ENCODE data around the gene KIAA0040. TPM values are rescaled to one million over a fixed set of nuclear protein-coding genes. Genes with fewer than 3 reads are reported as not detected.

The KIAA0040 gene
- total RNA-seq, 2 experiments from 2014 or later = 26.4 to 27.6 TPM

DNA sequence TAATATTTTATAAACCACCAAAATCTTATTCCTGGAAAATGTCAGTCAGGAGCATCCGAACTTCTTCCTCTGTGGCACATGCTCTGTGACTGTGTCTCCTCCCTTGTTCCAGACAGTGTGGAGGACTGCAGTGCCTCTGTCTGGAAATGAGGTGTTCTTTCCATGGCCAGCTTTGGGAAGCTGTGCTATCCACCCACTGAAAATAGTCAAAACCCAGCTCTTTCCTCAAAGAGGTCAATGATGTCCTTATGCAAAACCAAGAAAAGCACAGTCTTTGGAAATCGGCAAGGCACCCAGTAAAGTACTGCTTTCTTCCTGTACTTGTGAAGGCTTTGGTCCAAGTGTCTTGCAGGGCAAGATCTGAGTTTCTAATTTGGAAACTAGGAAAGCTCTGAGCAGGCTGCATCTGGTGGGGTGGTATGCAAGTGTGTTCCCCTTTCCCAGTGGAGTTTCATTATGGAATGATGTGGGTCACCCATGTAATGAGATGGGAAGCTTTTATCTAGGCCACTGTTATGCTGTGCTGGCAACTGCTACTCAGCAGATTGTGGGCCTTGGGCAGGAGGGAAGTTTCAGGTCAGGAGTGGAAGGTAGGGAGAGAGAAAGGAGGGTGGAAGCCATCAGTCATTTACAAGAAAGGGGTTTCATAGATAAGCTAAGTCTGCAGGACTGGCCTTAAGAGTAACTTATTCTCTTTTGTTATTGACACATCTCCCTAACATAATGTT is 6.0 kb downstream of the KIAA0040 start:
- Mint-ChIP-seq H3K27ac (no peak overlapping the region), H3K36me3 (peaks cover 73% of the 10 kb centered on the region)

DNA sequence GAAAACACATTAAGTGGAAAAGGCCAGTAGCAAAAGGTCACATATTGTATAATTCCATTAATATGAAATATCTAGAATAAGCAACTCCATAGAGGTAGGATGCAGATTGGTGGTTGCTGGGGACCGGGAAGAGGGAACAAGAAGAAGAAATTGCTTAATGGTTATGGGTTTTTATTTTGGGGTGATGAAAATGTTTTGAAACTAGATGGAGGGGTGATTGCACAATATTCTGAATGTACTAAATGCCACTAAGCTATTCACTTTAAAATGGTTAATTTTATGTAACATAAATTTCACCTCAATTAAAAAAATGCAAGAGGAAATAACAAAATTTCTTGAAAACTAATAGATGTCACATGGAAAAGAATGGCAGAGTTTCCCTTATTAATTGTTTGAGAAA is 6.7 kb downstream of the KIAA0040 start:
- H3K36me3 Mint-ChIP-seq = peaks cover 76% of the 10 kb centered on the region
- no peak overlapping the region for H3K27ac Mint-ChIP-seq
- H3K9me3 Mint-ChIP-seq = no peaks in the 10 kb centered on the region
- H3K4me1 Mint-ChIP-seq = peaks cover 89% of the 10 kb centered on the region
- H3K27me3 Mint-ChIP-seq = no peaks in the 10 kb centered on the region
- H3K4me3 Mint-ChIP-seq = no peak overlapping the region
- no peak for DNase-seq

More for the DNA sequence above, 6.0 kb downstream of the KIAA0040 start:
- Mint-ChIP-seq H3K4me1 (peaks cover 87% of the 10 kb centered on the region), H3K9me3 (no peaks in the 10 kb centered on the region), H3K27me3 (no peaks in the 10 kb centered on the region), H3K4me3 (no peak overlapping the region)
- no peak for DNase-seq

DNA sequence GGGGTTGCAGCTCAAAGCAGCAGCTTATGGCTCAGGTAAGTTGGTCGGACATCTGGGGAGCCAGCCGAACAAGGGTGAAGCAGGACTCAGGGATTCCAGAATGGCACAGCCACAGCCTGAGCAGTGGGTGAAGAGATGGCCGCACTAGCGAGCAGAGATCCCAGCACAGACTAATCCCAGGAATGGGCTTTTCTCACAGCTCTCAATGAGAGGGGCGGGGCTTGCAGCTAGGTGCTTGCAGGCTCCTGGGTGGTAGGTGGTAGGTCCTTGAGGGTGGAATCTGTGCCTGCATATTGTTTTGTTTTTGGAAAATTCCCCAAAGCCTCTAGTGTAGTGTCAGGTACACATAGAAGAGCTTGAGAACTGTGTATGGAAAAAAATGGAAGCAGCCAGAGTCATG is 9.0 kb downstream of the KIAA0040 start:
- DNase-seq = no peak
- Mint-ChIP-seq H3K27ac (no peak overlapping the region), H3K27me3 (no peaks in the 10 kb centered on the region), H3K9me3 (no peaks in the 10 kb centered on the region), H3K4me3 (no peak overlapping the region), H3K4me1 (peaks cover 80% of the 10 kb centered on the region), H3K36me3 (peaks cover 55% of the 10 kb centered on the region)

DNA sequence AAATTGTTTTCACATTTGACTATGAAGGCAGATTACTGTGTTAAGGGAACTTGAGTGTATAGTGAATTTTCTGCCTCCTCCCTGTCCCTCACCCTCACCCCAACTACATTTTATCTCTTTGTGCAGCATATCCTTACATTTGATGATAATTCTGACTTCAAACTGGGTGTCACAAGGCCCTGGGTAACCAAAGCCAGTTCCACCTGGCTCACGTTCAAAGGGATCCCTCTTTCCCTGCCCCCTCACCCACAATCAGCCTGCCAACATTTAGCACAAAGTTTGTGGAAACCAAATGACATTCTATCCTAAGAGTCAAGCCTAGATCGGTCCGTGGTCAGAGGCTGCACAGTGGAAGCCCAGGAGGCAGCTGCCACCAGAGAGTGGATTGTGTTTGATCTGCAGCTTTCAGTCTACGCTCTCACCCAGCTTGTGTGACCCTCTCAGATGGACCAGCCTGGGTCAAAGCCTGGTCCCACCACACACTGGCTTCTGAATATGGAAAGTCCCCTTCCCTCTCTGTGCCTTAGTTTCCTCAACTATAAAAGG is 10.3 kb downstream of the KIAA0040 start:
- peaks cover 44% of the 10 kb centered on the region for H3K36me3 Mint-ChIP-seq
- H3K4me1 Mint-ChIP-seq = peaks cover 72% of the 10 kb centered on the region
- H3K9me3 Mint-ChIP-seq = no peaks in the 10 kb centered on the region
- no peak overlapping the region for H3K4me3 Mint-ChIP-seq
- no peak for DNase-seq
- H3K27ac Mint-ChIP-seq = no peak overlapping the region
- H3K27me3 Mint-ChIP-seq = no peaks in the 10 kb centered on the region

DNA sequence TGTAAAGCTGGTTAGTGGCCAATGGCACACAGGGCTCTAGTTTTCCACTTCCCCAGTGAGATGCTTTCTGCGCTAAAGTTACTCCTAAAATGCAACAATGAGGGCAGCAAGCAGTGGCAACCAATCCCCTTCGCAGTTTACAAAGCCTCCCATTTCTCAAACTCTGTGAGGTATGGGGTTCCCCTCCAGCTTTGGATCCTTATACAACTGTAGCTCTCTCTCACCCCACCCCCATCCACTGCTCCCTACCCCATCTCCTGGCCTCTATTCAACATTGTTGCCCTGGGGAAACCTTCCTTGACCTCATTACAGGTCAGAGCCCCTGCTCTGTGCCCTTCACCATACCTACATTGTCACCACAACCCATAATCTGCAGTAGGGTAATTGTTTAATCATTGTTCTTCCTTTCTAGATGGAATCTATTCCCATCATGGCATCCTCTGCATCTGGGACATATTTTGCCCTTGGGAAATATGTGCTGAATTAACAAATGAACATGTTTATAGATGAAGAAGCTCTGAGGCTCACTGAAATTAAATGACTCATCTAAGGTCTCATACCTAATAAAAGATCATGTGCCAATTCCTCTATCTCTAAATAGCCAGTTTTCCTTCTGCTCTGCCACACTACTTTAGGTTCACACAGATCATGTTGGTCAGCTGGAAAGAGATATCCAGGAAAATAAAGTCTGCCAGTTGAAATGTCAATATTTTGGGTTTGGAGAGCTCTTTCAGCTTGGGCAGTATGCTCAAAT is 12.6 kb downstream of the KIAA0040 start:
- Mint-ChIP-seq H3K9me3 (no peaks in the 10 kb centered on the region), H3K4me3 (no peak overlapping the region), H3K4me1 (peaks cover 53% of the 10 kb centered on the region), H3K27me3 (no peaks in the 10 kb centered on the region), H3K36me3 (peaks cover 41% of the 10 kb centered on the region), H3K27ac (no peak overlapping the region)
- no peak for DNase-seq

DNA sequence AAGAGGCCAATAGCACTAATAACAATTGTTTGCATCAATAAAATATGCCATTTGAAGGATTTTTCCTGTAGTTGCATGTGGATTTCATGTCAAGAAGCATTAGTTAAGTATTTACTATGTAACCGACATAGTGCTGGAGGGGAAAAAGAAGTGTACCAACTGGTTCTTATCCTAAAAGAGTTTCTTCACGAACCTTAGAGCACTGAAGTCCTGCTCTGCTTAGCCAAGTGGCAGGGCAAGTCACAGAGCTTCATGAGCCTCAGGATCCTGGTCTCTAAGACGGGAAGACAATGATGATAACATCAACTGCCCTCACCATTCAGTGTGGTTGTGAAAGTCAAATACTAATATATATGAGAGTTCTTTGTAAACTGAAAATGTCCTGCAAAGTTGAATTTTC is 14.1 kb downstream of the KIAA0040 start:
- peaks cover 54% of the 10 kb centered on the region for H3K4me1 Mint-ChIP-seq
- peaks cover 39% of the 10 kb centered on the region for H3K36me3 Mint-ChIP-seq
- no peaks in the 10 kb centered on the region for H3K27me3 Mint-ChIP-seq

DNA sequence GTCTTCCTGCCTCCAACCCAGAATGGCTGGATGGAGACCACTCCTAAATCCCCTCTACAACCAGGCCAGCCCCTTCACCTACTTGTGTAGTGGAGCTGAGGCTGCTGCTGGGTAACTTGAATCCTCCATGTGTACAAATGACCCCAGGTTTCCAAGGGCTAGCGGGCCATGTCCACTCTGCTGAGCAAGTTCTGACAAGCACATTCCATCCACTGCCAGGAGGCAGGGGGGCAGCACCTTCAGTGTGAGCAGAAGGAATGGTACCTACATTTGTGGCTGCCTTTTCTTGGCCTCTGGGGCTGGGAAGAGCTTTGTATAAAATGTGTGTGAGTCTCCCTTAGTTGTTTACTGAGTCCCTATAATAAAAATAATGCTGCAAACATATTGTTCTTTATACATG is 14.5 kb downstream of the KIAA0040 start:
- DNase-seq = no peak
- Mint-ChIP-seq H3K27ac (no peak overlapping the region), H3K36me3 (peaks cover 36% of the 10 kb centered on the region), H3K9me3 (no peaks in the 10 kb centered on the region), H3K27me3 (no peaks in the 10 kb centered on the region), H3K4me1 (peaks cover 51% of the 10 kb centered on the region), H3K4me3 (no peak overlapping the region)

More for the DNA sequence above, 14.1 kb downstream of the KIAA0040 start:
- no peaks in the 10 kb centered on the region for H3K9me3 Mint-ChIP-seq
- DNase-seq = no peak
- no peak overlapping the region for H3K27ac Mint-ChIP-seq
- no peak overlapping the region for H3K4me3 Mint-ChIP-seq

DNA sequence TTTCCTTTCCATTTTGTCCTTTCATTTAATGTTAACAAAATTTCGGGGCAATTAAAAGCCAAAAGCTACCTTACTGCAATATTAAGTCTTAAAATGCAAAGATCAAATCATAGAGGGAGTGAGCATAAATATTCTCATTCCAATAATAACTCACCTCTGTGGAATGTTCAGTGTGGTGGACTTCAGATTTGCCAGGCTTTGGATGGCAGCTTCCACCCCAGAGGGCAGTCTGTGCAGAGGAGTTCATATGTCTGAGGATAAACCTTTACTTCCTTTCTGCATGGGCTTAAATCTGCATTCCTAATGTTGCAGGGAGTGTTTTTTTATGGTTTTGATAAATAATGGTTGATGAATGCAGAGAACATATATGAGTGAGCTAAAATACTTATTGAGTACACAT is 16.3 kb downstream of the KIAA0040 start:
- Mint-ChIP-seq H3K36me3 (peaks cover 33% of the 10 kb centered on the region), H3K27ac (no peak overlapping the region), H3K4me3 (no peak overlapping the region), H3K27me3 (no peaks in the 10 kb centered on the region), H3K9me3 (no peaks in the 10 kb centered on the region), H3K4me1 (peaks cover 42% of the 10 kb centered on the region)
- DNase-seq = no peak

DNA sequence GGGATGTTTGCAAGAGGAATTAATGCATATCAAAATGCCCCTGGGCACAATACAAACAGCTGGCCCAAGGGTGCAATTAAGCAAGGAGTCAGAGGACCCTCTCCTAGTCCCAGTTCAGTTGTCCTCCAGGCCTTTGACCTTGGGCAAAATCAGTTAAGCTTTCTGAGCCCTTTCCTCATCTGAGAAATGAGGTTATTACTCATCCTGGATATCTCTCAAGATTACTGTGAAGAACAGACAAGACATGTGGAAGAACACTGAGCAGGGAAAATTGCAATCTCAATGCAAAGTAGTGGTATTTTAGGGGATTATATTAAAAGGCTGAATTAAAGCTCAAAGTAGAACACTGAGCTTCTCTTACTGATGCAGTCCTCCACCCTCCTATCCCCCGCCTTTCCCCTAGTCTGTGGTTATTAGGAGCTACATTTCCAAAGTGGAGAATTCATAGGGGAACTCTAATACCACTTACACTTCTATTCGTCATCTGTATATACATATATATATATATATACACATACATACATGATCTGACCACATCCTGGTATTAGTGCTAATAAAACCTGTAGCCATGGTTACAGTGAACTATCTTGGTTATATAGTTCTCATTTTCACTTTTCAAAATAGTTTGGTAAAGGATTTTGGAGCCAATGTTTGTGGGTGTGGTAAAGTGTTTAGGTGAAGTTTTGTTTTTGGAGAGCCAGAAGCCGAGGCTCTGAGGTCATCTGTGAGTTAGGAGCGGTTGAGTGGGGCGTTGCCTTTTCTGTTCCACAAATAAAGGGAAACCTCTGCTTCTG is 18.1 kb downstream of the KIAA0040 start:
- no peaks in the 10 kb centered on the region for H3K27me3 Mint-ChIP-seq
- H3K4me1 Mint-ChIP-seq = peaks cover 38% of the 10 kb centered on the region
- DNase-seq = no peak
- H3K27ac Mint-ChIP-seq = no peak overlapping the region
- peaks cover 41% of the 10 kb centered on the region for H3K36me3 Mint-ChIP-seq
- H3K4me3 Mint-ChIP-seq = no peak overlapping the region
- no peaks in the 10 kb centered on the region for H3K9me3 Mint-ChIP-seq

DNA sequence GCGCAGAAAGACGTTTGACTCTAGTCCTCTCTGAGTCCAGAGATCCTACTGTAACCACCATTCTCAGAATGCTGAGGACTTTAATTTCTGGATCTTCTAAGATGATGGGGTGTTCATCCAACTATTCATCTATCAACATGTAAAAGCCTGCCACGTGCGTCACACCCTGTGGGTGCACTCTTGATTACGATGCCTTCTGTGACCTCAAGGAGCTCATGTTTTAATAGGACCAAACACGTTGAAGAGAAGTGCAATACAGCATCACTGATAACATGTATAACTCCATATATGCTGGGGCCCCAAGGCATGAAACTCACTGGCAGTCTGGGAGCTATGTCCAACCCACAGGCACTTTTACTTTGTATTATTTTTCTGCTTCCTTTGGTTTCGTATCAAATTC is 19.0 kb downstream of the KIAA0040 start:
- peaks cover 46% of the 10 kb centered on the region for H3K36me3 Mint-ChIP-seq
- no peak overlapping the region for H3K4me3 Mint-ChIP-seq
- H3K27ac Mint-ChIP-seq = no peak overlapping the region
- no peak for DNase-seq
- no peaks in the 10 kb centered on the region for H3K27me3 Mint-ChIP-seq
- peaks cover 38% of the 10 kb centered on the region for H3K4me1 Mint-ChIP-seq
- no peaks in the 10 kb centered on the region for H3K9me3 Mint-ChIP-seq

DNA sequence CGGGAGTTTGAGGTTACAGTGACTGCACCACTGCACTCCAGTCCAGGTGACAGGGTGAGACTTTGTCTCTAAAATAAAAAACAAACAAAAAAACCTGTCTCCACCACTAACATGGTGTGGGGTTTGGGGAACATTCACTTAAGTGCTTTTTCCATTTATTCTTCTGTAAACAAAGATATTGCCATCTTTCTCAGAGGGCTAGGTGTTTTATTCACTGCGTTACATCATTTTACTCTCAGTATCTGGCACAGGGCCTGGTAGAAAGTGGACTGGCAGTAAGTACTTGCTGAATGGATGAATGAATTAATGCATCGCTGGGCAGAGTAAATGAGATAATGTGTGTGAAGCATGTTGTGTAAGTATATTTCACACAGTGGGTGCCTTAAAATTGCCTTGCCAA is 20.1 kb downstream of the KIAA0040 start:
- DNase-seq = no peak
- H3K4me3 Mint-ChIP-seq = no peak overlapping the region
- peaks cover 40% of the 10 kb centered on the region for H3K4me1 Mint-ChIP-seq
- no peaks in the 10 kb centered on the region for H3K27me3 Mint-ChIP-seq
- no peak overlapping the region for H3K27ac Mint-ChIP-seq
- no peaks in the 10 kb centered on the region for H3K9me3 Mint-ChIP-seq
- peaks cover 49% of the 10 kb centered on the region for H3K36me3 Mint-ChIP-seq

DNA sequence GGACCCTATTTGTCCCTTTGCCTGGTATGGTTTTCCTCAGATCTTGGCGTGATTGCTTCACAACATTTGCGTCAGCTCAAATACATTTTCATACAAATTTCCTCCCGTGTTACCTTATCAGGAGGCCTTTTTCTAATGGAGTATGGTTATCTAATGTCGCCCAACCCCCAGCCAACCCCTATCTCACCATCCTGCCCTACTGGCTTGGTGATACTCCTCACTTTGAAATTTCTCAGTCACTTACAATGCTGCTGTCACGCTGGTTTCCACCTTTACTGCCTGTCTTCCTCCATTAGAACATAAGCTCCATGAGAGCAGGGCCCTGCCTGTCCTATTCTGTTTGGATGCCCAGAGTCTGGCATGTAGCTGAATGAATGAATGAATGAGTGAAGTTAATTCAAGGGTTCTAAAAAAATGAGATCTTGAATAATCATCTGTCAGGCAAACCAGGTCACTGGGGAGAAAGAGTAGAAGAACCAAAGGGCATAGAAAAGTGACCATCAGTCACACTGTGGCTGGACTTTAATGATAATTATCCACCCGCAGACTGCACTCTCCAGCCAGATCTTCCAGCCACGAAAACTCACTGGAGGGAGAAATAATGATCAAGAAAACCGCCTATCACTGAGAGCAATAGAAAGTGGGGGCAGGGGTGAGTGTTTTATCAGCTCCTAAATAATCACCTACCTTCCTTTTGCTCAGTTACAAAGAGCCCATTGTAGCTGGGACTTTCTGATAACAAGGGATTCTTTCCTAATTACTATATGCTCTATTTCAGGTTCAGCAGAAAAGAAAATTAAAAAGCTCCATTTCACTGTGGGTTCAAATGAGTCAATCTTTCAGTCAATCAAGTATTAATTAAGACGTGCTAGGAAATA is 21.3 kb downstream of the KIAA0040 start:
- Mint-ChIP-seq H3K4me1 (peaks cover 40% of the 10 kb centered on the region), H3K36me3 (peaks cover 40% of the 10 kb centered on the region), H3K27me3 (no peaks in the 10 kb centered on the region), H3K9me3 (no peaks in the 10 kb centered on the region), H3K27ac (no peak overlapping the region), H3K4me3 (no peak overlapping the region)
- DNase-seq = no peak

DNA sequence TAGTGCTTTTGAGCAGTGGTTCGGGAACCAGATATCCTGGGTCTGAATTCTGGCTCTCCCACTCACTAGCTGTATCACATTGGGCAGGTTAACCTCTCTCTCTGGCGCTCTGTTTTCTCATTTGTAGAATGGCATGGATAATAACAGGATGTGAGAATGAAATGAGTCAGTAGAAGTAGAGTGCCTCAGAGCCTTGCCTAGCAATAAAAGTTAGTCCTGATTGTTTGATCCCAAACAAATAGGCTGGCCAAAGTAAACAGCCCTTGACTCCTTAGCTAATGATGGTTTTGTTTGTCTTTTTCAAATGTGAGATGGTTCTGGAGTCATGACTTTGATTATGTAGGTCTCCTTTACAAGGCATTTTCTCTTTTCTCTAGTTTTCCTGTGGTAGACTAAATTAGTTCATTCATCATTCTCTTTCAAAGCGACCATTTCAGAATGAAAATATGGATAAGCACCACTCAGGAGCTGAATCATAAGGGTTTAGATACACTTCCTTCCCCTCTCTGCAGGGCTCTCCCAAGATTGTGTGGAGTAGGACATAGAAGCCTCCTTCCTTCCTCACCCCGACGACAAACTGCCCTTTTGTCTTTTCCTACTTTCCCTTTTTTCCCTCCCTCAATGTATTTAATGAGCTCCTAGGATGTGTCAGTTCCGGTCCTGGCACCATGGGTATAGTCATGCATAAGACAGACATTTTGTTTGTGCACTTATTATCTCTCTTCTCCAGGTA is 23.1 kb downstream of the KIAA0040 start:
- peaks cover 27% of the 10 kb centered on the region for H3K36me3 Mint-ChIP-seq
- no peak overlapping the region for H3K4me3 Mint-ChIP-seq
- H3K4me1 Mint-ChIP-seq = peaks cover 34% of the 10 kb centered on the region
- H3K9me3 Mint-ChIP-seq = no peaks in the 10 kb centered on the region
- peak overlapping the region; percentile 6 for H3K27ac Mint-ChIP-seq
- no peaks in the 10 kb centered on the region for H3K27me3 Mint-ChIP-seq
- DNase-seq = no peak

DNA sequence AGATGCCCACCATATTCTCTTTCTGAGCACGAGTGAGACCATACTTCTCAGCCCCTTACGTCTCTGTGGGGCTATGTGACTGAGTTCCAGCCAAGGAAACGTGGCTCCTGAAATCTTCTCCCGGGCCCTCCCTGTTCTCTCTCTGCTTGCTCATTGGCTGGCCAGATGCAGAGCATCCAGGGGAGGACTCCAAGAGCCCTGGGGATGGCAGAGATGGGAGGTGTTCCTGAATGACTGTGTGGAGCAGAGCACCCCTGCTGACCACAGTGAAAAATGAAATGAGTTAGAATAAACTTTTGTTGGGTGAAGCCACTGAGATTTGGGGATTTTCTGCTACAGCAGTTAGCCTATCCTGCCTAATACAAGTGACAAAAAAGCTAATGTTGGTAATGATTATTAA is 23.8 kb downstream of the KIAA0040 start:
- Mint-ChIP-seq H3K36me3 (peaks cover 28% of the 10 kb centered on the region), H3K4me1 (peaks cover 29% of the 10 kb centered on the region)

More for the DNA sequence above, 23.8 kb downstream of the KIAA0040 start:
- Mint-ChIP-seq H3K27me3 (no peaks in the 10 kb centered on the region), H3K27ac (no peak overlapping the region), H3K4me3 (no peak overlapping the region), H3K9me3 (no peaks in the 10 kb centered on the region)
- DNase-seq = no peak

Data from activated naive CD8-positive, alpha-beta T cell treated with anti-CD3 and anti-CD28 coated beads for 36 hours (primary cell).